Left ventricle myocardium inferior (tissue), 1 donor: Measurements from ENCODE around the gene NFASC. TPM values are rescaled to one million over a fixed set of nuclear protein-coding genes. Genes with fewer than 3 reads are reported as not detected.

Experiments
- DNase-seq: peaks from one replicate; pipeline ENCODE4 v3.0.0-alpha.2; 2020
- H3K27ac ChIP-seq: fragments of 200-600 bp; replicated peaks from 2 replicates; pipeline ENCODE4 v1.8.0; 2021
- H3K27me3 ChIP-seq: fragments of 200-600 bp; 2 replicates; pipeline ENCODE4 v1.8.0; 2021; ENCODE audit warnings: low read depth
- H3K36me3 ChIP-seq: fragments of 200-600 bp; 2 replicates; pipeline ENCODE4 v1.8.0; 2021
- H3K4me1 ChIP-seq: fragments of 200-600 bp; 2 replicates; pipeline ENCODE4 v1.8.0; 2021
- H3K4me3 ChIP-seq: fragments of 200-600 bp; 2 replicates; pipeline ENCODE4 v1.8.0; 2021; ENCODE audit warnings: mild to moderate bottlenecking, moderate library complexity
- H3K9me3 ChIP-seq: fragments of 200-600 bp; replicated peaks from 2 replicates; pipeline ENCODE4 v1.8.0; 2021
- CTCF ChIP-seq: fragments of 200-600 bp; IDR thresholded peaks from 2 replicates; pipeline ENCODE4 v1.8.0; 2021; ENCODE audit warnings: antibody characterized with exemption, mild to moderate bottlenecking, borderline replicate concordance
- intact Hi-C: fragments of 100-400 bp; cut with micrococcal nuclease; formaldehyde crosslinking; loops from one replicate; pipeline ENCODE4 v1.11.0; 2022
- total RNA-seq: library from RNA; stranded (reverse); fragmentation: NEBNext Ultra II Directional; extraction: Animal tissue kit (Norgen Biotek cat#: 25700); gene quantifications from one replicate; pipeline ENCODE4 v1.2.1, GENCODE V29; 2021
- donor health status: DM: no; HTN: yes; CAD: no; lungs with severe emphysema.

The NFASC gene
- total RNA-seq, 1 donor from 2014 or later, result 8.2 TPM

- peaks cover 9% of the 10 kb centered on the region for H3K4me1 ChIP-seq
- no peaks in the 10 kb centered on the region for H3K36me3 ChIP-seq
- peaks cover 11% of the 10 kb centered on the region for H3K27me3 ChIP-seq
- H3K27ac ChIP-seq, result no peak overlapping the region
- H3K4me3 ChIP-seq, result no peak overlapping the region
- peak; percentile 95 for TF ChIP-seq CTCF
- no peaks in the 10 kb centered on the region for H3K9me3 ChIP-seq
- DNase-seq, result peak; percentile 68
- intact Hi-C loops, result loop anchor here (5.0 kb wide), 1 partner anchor 134 kb away; no protein-coding TSS in a partner anchor
Observed at GRCh38 chr1:204941421-204942338, 71.0 kb downstream of the NFASC start.

- Histone ChIP-seq H3K9me3 (no peaks in the 10 kb centered on the region), H3K27me3 (peaks cover 11% of the 10 kb centered on the region), H3K27ac (no peak overlapping the region), H3K4me1 (peaks cover 9% of the 10 kb centered on the region), H3K36me3 (no peaks in the 10 kb centered on the region), H3K4me3 (no peak overlapping the region)
- intact Hi-C loops, result loop anchor here (5.0 kb wide), 1 partner anchor 136 kb away; no protein-coding TSS in a partner anchor
- no peak for TF ChIP-seq CTCF
- DNase-seq, result no peak
Observed at GRCh38 chr1:204943495-204943894, 72.8 kb downstream of the NFASC start.

GRCh38 chr1:204944662-204945061 lies 74.0 kb downstream of the NFASC start:
- no peaks in the 10 kb centered on the region for H3K9me3 ChIP-seq
- DNase-seq, result no peak
- H3K27me3 ChIP-seq, result peaks cover 7% of the 10 kb centered on the region
- H3K4me3 ChIP-seq, result no peak overlapping the region
- H3K4me1 ChIP-seq, result peaks cover 9% of the 10 kb centered on the region
- intact Hi-C loops, result loop anchor here (5.0 kb wide), 1 partner anchor 137 kb away; no protein-coding TSS in a partner anchor
- no peak for TF ChIP-seq CTCF
- H3K36me3 ChIP-seq, result no peaks in the 10 kb centered on the region
- no peak overlapping the region for H3K27ac ChIP-seq

- intact Hi-C loops, result no loop called here
Observed at GRCh38 chr1:204945565-204945977, 74.9 kb downstream of the NFASC start.

GRCh38 chr1:204946640-204947039 lies 76.0 kb downstream of the NFASC start:
- TF ChIP-seq CTCF, result no peak
- intact Hi-C loops, result no loop called here
- Histone ChIP-seq H3K9me3 (no peaks in the 10 kb centered on the region), H3K4me1 (peaks cover 4% of the 10 kb centered on the region), H3K36me3 (no peaks in the 10 kb centered on the region), H3K27me3 (peaks cover 4% of the 10 kb centered on the region), H3K4me3 (no peak overlapping the region), H3K27ac (no peak overlapping the region)
- no peak for DNase-seq

More at GRCh38 chr1:204945565-204945977, 74.9 kb downstream of the NFASC start:
- peaks cover 9% of the 10 kb centered on the region for H3K4me1 ChIP-seq
- H3K9me3 ChIP-seq, result no peaks in the 10 kb centered on the region
- no peak overlapping the region for H3K27ac ChIP-seq
- TF ChIP-seq CTCF, result no peak
- no peak for DNase-seq
- no peak overlapping the region for H3K4me3 ChIP-seq
- peaks cover 4% of the 10 kb centered on the region for H3K27me3 ChIP-seq
- H3K36me3 ChIP-seq, result no peaks in the 10 kb centered on the region
